Stimulated activated CD8-positive, alpha-beta memory T cell treated with anti-CD3 and anti-CD28 coated beads, Interleukin-12 subunit alpha, Interleukin-12 subunit beta, amount 100 ng/mL, for 24 hours (primary cell): ENCODE measurements around the gene DDAH2.
A peak's percentile ranks its signal among the peaks of the same experiment; 100 is the strongest.
"Not testable (repeated sequence)": the region's sequence is repeated elsewhere in the genome, so short reads cannot be mapped to it uniquely, and the experiment has no call there.

ENCODE experiments used
- DNase-seq: peaks from one replicate; pipeline ENCODE4 v3.0.0-alpha.2; 2020; ENCODE audit errors: extremely low read depth

Gene DDAH2

DNA sequence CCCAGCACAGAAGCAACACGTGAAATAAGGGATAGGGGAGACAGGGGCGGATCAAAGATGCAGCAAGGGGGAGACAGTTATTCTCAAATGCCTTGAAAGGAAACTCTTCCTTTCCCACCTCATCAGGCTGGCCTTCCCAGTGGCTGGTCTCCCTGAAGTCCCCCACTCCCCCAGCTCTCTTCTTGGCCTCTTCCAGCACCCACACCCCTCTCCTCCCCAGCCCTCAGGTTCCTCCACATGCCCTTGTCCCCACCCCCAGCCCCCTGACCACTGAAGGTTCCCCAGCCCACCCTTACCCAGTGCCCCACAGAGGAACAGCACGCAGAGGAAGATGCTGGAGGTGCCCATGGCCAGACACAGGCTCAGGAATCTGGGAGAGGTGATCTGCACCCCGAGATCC lies 15.6 kb downstream of the DDAH2 start:
- no peak for DNase-seq

DNA sequence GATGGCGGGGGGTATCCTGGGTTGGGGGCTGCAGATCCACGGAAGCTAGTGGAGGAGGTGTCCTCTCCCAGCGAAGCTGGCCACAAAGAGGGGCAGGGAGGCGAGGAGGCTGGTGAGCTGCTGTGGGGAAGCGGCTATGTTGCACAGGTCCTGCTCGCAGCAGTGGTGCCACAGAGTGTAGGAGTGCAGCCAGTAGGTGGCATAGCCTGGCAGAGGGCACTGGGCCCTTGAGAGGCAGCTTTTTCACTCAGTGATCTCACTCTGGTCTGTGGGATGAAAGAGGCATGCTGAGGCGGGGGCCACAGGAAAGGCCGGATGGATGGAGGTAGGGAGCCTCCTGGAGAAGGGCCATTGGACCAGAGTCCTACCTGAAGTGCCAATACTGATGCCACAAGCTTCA lies 16.8 kb downstream of the DDAH2 start:
- no peak for DNase-seq

DNA sequence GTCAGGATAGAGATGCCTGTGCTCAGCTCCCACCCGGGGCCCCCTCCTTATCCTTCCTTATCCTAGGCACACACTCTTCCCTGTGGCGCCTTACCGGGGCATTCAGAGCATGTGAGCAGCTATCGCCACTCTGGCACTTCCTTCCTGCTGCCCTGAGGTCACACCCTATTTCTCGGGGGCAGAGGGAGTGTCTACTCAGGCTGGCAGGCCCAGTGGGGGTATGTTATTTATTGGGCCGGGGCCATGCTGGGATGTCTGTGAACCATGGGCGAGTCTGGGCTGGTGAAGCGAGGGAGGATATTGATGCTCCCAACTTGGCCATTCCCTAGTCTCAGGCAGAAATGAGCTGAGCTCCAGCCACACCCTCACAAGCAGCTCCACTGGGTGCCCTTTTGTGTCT lies 17.9 kb downstream of the DDAH2 start:
- DNase-seq = no peak

DNA sequence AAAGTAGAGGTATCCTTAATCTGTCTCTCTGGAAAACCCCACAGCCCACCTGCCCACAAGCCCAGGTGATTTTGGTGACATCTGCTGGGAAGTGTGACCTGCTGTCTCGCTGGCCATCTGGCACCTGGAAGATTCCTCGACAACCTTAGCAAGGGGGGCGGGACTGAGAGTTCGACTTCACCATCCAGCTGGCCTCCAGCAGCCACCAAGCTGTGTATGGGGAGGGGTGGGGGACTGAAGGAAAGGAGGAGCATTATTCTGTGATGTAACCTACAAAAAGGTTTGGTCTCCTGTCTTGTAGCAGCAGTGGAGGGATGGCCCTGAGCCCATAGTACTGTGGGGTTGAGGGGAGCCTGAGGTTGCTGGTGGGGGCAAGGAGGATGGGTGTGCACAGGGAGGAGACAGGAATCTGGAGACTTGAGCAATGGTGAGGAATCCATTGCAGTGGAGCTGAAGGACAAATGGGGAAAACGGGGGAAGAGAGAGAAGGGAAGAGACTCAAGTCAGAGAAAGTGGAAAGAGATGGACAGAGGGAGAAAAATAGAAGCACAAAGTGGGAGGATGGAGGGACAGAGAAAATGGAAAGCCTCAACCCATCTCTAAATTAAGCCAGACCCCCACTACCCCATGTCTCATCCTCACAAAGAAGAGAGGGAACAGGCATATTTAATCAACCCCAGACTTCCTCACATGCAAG lies 18.4 kb downstream of the DDAH2 start:
- no peak for DNase-seq

DNA sequence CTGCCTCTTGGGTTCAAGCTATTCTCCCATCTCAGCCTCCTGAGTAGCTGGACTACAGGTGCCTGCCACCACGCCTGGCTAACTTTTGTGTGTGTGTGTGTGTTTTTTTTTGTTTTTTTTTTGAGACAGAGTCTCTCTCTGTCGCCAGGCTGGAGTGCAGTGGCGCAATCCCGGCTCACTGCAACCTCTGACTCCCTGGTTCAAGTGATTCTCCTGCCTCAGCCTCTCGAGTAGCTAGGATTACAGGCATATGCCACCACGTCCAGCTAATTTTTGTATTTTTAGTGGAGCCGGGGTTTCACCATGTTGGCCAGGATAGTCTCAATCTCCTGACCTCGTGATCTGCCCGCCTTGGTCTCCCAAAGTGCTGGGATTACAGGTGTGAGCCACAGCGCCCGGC lies 19.9 kb downstream of the DDAH2 start:
- not testable (repeated sequence) for DNase-seq

DNA sequence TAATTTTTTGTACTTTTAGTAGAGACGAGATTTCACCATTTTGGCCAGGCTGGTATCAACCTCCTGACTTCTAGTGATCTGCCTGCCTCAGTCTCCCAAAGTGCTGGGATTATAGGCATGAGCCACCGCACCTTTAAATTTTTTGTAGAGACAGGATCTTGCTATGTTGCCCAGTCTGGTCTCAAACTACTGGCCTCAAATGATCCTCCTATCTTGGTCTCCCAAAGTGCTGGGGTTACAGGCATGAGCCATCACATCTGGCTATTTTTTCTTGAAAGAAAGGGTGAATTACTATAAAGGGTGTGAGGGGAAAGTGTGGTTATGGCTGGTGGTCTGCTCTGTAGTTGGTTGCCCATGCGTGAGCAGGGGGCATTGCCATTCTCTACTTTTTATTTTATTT lies 20.9 kb downstream of the DDAH2 start:
- DNase-seq = no peak

DNA sequence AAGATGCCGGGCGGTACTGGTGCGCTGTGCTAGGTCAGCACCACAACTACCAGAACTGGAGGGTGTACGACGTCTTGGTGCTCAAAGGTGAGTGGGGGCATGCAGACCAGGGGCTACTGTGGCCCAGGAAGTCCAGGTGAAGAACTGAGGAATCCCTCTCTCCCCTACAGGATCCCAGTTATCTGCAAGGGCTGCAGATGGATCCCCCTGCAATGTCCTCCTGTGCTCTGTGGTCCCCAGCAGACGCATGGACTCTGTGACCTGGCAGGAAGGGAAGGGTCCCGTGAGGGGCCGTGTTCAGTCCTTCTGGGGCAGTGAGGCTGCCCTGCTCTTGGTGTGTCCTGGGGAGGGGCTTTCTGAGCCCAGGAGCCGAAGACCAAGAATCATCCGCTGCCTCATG lies 21.4 kb downstream of the DDAH2 start:
- DNase-seq = no peak

DNA sequence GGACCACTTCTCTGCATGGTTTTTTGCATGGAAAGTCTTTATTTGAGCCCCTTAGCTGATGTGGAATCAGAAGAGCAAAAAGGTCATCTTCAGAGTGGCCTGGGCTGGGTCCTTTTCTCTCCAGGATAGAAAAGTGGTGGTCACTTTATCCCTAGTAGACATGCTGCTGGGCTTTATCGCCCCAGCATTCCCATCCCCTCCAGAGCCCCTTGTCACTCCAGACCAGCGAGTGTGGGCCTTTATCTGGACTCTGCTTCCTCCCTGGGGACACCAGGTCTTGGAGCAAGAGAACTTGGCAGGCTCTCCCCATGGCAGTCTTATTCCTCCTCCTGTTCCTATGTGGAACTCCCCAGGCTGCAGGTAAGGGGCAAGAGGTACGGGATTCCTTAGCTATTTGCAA lies 22.5 kb downstream of the DDAH2 start, which contains the start of gene LY6G6F:
TSS of gene LY6G6F (plus strand) at position 268 of the 400 bp plus-strand sequence. CDS start at position 309, 41 bp downstream.
- no peak for DNase-seq

DNA sequence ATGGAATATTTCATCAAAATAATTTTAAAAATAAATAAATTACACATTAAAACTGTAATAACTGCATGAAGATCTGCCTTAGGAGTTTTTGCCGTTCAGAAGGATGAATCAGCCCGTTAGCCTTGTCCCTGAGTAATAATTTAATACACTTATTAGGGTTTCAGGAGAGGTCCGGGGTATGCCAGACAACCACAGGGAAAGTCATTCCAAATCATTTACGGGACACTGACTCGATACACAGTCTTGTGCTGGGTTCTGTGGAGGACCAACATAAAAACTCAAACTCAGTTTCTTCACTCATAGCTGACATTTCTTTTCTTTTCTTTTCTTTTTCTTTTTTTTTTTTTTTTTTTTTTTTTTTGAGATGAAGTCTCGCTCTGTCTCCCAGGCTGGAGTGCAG lies 23.2 kb downstream of the DDAH2 start:
- no peak for DNase-seq

DNA sequence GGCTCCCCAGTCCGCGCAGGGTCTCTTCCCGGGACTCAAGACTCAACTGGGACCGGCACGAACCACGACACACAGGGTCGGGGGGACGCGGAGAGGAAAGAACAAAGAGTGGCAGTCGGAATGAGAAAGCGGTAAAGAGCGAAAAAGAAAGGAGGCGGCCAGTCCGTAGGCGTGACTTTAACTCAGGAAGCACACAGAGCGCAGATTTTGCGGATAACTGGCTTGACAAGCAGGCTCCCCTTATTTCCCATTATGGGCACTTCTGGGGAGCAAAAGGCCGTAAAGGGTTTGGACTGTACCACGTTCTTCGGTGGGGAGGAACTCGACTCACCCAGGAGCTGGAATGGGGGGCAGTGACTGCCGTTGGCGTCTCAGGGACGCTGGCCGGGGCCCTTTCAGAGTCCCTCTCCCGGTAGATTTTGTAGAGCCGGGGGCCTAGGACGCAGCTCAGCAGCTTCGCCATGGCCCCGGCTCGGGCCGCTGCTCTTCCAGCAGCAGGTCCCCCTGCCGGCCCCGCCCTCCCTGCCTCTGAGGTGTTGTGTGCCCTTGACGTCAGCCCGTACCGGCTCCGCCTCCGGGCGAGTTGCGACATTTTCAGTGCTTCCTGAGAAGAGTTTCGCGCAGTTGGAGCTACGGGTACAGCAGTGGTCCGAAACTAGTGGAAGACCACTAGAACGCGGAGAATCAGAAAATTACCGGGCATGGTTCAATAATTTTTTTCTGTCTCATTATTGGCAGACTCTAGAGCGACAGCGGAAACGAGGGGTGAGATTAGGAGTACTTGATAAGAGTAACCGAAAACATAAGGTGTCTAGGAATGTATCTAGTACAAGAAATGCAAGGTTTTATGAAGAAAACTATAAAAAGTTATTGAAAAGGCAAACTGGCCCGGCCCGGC lies 26.0 kb downstream of the DDAH2 start, which contains the start of gene ABHD16A:
TSS of gene ABHD16A (minus strand) at position 506 of the 898 bp plus-strand sequence. CDS start at position 463, 43 bp downstream.
- peak; percentile 90 for DNase-seq

DNA sequence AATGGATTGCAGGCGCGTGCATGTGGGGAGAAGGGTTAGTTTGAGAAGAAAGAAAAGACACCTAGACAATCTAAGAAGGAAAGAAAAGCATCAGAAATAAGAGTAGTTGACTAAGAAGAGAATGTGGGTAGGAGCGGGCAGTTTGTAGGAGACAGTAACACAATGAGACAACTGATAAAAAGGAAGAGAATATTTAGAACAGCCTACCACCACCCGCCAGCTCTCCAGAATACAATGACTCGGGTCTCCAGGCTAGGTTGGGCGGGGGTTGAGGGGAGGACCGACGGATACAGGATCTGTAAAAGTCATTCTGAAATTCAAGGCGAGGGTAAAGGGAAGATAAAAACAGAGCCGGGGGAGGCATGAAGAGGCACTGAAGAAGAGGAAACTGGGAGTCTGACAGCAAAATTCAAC lies 26.7 kb downstream of the DDAH2 start:
- DNase-seq = no peak

DNA sequence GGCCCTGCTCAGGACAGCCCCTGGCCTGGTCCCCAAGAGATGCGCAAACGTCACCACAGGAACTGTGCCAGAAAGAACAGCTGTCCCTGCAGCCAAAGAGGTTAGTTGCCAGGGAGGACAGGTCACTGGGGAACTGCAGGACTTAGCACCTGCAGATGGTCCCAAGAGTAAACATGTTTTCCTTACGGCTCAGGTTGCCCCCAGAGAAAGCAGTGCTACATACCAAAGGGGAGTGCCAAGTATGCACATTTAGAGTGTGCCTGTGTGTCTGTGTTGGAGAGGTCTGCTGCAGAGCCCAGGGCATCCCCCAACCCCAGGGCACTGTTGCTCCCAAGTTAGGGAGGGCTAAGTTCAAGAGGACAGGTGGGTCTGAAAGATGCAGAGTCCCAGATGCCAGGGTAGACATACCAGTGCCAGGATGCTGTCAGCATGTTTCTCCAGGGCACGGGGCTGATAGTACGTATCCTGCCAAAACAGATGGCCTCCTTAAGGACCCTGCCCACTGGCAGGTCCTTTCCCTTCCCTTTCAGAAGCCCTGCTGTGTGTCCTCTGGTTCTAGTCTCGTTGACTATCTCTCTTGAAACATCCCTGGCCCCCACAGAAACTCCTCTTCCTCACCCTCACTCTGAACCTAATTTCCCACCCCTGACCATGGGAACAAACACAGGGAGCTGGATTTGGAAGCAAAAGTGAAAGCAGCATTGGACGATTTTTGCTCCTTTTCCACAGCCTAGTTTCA lies 27.3 kb downstream of the DDAH2 start:
- DNase-seq = no peak

DNA sequence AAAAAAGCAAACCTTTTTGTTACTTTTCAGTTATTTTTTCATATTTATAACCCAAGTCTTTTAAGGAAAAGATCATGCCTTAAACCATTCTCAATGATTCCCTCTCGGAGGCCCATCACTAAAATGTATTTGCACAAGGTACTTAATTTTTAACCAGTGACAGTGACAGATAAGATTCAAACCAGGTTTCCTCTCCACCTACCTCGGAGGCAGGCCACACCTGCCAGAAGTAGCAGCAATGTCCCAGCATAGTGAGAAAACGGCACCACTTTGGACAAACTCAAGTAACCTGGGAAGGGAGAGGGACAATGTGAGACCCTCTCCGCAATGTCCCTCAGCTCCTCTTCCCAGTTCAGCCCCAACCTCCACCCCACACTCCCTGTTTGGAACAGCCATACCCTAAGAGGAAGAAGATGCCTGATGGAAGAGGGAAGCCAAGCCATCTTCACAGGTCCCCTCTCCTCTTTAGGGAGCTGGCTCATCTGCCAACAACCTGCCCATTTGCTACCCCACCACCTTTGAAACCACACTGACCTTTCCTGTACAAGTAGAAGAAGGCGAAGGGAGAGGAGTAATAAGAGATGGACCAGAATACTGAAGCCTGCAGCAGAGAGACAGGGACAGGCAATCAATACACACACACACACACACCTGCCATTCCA lies 28.2 kb downstream of the DDAH2 start:
- DNase-seq = no peak

DNA sequence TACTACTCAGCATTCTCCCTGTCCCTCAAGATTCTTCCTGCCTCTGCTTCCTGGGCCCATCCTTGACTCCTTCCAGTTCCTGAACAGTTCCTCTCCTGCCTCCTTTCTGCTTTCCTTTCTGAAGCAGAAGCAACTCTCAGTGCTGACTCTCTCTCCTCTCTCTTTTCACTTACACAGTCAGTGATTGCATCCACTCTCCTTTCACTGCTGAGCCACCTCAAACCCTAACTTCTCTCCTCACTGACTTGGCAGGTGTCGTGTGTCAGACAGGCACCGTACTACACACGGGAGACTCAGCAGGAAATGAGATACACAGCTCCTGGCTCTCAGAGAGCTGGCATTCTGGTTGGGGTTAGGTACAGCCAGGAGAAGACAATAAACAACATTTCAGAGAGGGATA lies 31.5 kb downstream of the DDAH2 start:
- no peak for DNase-seq

DNA sequence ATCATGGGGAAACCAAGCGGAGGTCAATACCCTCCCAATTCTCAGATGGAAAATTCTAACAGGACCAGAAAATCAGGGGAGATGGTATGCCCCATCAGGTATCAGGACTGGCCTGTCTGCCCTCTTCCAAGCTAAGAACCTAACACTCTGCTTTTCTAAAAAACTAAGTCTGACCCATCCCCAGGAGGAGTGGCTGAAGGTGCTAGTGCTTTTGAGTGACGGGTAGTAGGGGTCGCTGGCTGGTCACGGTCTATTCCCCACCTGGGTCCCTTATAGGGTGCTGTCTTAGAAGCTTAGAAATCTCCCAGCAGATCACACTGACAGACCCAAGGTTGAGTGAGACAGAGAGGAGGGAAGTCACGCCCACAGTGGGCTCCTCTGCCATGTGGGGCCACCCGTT lies 35.6 kb downstream of the DDAH2 start:
- no peak for DNase-seq

DNA sequence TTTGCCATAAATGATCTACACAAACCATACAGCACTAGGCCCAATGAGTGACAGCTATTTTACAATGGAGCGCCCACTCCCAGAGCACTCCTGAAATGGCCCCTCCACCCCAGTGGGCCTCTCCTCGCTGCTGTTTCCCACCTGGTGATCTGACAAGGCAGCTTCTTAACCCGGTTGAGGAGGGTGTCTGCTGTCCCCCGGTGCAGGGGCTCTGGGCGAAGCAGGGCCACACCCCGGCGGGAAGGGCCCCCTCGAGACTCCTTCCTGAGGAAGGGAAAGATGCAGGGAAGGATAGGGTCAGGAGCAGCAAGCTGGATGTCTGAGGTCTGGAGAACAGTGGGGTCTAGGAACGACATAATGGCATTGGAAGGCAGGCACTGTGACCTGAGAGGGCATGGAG lies 36.2 kb downstream of the DDAH2 start:
- no peak for DNase-seq

DNA sequence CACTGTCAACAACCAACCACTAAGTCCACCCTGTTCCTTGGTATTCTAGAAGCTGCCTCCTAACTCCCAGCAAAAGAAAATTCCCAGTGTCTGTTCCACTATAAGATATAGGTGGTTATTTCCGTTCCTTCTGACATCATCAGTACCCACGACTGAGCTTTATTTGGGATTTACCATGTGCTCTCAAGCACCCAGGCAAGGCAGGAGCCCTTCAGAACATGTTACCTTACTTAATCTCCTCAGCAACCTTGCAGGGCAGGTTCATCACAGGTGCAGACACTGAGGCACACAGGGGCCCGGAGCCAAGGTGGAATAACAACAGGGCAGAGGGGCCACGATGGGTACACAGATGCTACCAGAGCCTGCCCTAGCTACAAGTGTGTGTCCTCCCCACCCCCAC lies 36.7 kb downstream of the DDAH2 start:
- no peak for DNase-seq

DNA sequence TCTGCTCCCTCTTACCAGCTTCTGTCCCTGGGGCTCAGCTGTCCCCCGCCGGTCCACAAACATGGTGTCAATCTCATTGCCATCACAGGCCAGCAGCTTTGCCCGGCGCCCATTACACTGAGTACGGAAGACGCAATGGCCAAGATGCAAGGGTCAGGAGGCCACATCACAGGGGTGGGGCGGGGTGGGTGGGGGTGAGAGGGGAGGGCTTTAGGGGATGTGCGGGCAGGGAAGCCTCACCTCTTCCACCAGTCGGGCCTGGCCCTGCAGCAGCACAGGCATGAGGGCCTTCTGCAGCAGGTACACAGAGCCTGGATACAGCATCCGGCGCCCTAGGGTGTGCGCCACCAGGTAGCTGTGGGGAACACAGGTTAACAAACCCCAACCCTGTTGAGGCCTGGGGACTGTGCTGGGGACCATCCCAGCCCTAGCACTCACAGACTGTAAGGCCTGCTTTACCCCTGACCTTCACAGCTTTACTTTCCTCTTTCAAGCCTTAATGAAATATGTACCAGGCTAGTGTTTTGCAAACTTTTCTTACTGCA lies 37.5 kb downstream of the DDAH2 start:
- no peak for DNase-seq

DNA sequence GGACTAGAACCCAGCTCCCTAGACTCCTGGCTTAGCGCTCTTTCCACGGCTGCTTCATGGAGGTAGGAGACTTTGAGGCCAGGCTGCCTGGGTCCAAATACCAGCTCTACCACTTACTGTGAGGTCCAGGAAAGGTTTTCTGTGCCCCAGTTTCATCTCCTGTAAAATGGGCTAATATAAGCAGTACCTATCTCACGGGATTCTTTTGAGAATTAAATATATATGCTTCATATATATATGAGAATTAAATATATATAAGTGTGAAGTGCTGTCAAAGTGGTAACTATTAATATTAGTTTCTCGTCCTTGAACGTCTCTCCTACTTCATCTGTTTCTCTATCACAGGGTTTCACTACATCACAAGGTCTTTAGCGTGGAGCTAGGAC lies 38.0 kb downstream of the DDAH2 start:
- DNase-seq = no peak

DNA sequence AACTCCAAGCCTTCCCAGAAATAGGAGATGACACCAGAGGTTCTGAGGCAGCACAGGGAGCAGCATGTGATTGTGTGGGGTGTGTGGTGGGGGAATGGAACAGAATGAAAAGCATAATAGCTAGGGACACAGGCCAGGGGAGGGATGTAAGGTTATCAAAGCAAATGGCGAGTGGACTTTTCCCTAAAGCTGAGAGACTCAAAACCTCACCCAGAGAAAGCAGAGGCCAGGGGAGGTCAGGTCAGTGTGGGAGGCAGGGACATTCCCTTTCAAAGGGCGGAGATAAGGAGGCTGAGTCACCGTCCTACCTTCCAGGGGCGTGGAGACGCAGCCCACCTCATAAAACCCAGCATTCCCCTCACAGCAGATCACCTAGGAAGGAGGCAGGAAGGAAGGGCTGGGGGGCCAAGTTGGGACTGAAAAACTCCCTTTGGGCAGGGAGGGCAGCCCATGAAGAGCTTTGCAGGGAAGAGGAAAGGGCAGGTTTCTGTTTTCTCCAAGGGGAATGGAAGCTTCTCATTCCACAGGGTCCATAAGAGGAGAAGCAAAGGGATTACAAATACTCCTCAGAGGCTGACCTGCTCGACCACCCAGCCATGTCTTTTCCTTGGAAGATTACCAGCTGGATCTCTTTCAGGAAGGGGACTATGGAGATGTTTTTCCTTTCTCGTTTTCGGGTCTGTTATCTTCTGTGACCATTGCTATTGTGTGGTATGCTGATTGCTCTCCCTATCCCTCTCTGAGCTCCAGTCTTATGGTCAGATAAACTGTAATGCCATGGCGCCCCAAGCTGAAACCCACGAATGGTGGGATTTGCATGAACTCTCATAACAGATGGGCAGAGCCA lies 38.6 kb downstream of the DDAH2 start:
- DNase-seq = no peak
